Measurements from ENCODE around the gene CABLES1.

GRCh38 chr18:23156134-23156533, 20.8 kb downstream of the CABLES1 start:
- TF ChIP-seq CTCF (IDR thresholded peaks at IDR 0.05) (no peak), POLR2A (IDR thresholded peaks at IDR 0.05) (no peak)

All from adrenal gland (tissue), 5 donors.